Glomerular endothelial cell (primary cell): ENCODE data around the gene GPC4. TPM values are rescaled to one million over a fixed set of nuclear protein-coding genes. Genes with fewer than 3 reads are reported as not detected.

Experiments used
- DNase-seq: peaks from one replicate; pipeline ENCODE4 v3.0.0-alpha.2; 2011; ENCODE audit warnings: low read depth, low spot score; ENCODE audit errors: extremely low read depth
- total RNA-seq: library from RNA; depleted of rRNA; stranded (reverse); fragments of >200 nt; gene quantifications from 2 replicates; pipeline ENCODE4 v1.2.3, GENCODE V29; 2015

Gene GPC4
- total RNA-seq, 1 donor from 2014 or later = 3.7 TPM

DNA sequence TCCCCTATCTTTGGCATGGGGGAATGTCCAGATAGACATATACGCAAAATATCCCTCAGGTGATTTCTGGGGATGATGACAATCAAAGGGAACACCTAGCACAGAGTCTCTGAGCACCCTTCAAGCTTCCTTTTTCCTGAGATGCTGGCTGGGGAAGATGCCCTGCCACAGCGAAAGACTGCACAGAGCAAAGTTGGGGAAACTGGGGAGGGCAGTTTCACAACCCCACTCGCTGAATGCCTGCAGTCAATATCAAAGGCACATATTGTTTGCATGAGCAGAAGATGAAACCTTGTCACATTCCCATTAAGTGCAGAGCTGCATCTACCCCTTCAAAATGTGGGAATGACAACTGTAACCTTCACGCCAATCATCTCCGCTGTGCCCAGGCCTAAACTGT is 2.6 kb downstream of the GPC4 start:
- no peak for DNase-seq

GRCh38 chrX:133412246-133412645 is 3.0 kb downstream of the GPC4 start:
- no peak for DNase-seq

GRCh38 chrX:133410550-133410949 is 4.7 kb downstream of the GPC4 start:
- DNase-seq = no peak

DNA sequence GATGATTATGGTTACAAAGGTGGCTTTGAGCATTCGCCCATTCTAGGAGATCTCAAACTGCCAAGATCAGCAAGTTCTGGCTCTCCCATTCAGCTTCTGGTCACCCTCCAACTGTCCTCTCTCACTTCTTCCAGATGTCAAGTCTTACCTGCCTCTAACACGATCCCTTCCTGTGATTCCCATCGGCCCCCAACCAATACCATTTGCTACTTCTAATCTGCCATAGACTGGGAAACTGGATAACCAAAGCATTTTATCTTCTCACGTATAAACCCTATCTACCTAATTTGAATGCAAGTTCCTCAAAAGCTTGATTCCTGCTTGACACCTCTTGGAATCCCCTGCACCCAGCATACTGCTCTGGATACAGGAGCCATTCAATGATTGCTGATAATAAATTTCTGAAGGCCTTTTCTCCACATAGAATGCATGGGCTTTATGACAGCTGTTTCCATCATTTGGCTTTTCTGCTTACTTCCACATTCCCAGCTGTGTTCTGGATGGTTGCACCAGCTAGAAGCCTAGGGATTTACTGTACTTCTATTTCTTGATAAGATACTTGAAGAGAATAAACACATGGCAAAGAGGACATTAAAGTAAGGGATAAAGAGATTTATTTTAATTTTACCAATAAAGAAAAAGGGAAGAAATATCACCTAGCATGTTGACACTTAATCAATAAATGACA is 9.6 kb downstream of the GPC4 start:
- DNase-seq = no peak

DNA sequence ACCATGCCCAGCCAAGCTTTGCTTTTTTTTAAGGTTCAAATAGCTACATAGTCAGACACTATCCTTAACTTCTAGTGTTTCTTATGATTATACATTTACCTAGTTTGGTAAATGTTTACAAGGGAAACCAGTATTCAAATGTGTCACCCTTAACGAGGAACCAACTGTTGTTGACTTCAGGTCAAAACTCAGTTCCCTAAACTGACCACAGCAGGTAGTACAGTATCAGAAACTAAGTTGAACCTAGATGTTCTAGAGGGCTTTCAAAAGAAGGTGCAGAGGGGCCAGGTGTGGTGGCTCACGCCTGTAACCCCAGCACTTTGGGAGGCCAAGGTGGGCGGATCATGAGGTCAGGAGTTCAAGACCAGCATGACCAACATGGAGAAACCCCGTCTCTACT is 11.3 kb downstream of the GPC4 start:
- no peak for DNase-seq

DNA sequence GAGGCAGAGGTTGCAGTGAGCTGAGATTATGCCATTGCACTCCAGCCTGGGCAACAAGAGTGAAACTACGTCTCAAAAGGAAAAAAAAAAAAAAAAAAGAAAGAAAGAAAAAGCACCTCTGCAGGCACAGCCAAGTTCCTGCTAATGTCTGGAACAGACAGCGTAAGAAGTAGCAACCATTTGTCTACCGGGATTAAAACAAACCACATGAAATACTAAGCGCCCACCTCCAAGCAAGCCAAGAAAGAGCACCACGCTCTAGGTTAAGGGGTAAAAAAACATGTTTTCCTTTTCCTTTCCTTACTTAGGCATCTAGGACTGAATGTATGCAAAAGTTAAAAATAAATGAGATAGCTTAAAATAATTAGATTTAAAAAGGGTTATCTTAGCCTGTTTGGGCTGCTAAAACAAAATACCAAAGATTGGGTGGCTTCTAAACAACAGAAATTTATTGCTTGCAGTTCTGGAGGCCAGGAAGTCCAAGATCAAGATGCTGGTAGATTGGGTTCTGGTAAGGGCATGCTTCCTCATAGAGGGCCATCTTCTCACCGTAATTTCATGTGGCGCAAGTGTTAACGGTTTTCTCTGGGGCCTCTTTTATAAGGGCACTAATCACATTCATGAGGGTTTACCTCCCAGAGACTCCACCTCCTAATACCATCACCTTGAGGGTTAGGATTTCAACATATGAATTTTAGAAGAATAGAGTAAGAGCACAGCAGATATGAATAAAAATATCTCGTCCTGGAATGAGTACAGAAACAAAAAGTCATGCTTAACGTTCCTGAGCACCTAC is 12.3 kb downstream of the GPC4 start:
- DNase-seq = no peak

DNA sequence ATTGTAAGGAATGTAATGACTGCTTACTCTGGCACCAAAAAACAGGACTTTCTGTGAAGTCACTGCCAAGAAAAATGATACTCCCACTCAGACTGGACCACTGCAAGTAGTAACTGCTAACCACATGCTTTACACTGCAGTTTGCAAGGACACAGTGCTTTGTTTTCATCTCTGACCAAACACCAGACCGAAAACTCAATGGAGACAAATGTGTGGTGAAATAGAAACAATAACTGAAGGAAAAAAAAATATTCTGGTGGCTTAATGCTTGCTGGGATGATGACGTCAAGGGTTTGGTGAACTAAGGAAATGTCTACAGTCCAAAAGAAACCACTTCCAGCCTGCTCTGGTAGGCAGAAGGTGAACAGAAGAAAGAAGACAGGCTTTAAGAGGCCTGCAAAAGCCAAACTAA is 13.2 kb downstream of the GPC4 start:
- DNase-seq = no peak

DNA sequence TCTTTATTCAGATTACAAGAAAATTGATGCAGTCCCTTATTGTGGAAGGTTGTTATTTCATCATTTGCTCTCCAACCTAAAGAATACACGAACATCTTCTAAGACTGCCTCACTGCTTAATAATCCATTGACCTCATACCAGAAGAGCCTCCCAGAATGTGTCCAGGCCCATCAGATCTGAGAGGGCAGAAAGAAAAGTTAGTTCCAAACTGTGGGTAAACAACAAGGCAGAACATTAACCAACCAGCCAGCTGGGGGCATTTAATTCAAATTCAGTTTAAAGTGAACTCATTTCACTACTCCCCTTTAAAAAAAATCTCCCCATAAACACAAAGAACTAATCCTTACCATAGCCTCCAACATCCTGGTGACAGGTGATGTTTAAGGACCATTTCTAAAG is 13.8 kb downstream of the GPC4 start:
- no peak for DNase-seq

- no peak for DNase-seq
These were observed 15.9 kb downstream of the GPC4 start for GRCh38 chrX:133399411-133399810.

DNA sequence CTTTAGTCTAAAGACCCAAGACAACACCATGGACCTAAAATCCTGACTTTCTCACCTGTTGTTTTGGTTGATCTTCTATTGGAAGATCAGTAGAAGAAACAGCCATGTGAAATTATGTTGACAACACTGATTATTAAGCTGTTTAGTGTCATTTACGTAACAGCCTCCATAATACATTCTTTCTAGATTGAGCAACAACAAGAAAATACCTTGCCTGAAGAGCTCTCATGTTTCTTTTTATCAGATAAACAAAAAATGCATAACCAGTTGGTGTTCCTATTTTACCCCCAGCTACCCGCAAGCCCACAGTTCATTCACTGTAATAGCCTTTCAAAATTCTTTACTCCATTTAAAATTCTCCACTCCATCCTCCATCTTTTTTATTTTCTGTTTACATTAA is 20.5 kb downstream of the GPC4 start:
- DNase-seq = no peak

DNA sequence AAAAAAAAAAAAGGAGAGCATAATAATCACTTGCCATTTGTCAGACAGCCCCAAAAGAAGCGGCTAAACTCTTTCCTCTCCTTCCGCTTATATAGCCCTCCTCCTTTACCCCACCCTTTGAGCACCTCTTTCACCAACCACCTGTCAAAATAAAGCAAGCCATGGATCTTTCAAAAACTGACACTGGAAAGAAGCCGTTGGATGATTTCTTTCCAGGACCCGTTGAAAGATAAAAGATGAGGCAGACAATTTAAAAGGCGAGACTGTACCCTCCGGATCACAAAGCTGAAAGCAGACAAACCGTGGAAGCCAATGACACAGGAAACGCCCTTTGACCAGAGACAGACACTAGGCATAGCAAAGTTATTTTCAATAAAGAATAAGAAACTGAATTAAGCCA is 22.6 kb downstream of the GPC4 start:
- DNase-seq = no peak

DNA sequence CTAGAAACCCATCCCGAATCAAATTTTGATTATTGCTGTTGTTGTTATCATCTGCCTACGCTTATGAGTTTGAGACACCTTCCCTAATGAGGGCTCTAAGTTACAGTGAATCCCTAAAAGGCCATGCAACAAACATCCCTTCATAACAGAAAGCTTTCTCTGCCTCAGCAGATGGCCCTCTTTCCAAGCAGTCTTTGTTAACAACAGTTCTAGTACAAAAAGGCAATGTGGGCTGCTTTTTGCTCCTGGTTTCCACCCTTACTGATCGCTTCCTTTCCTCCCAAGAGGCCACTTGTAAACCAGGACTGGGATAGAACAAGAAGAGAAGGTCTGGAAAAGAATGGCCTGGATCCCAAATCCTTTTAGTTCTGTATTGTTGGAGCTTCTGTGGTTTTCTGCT is 24.2 kb downstream of the GPC4 start:
- no peak for DNase-seq

DNA sequence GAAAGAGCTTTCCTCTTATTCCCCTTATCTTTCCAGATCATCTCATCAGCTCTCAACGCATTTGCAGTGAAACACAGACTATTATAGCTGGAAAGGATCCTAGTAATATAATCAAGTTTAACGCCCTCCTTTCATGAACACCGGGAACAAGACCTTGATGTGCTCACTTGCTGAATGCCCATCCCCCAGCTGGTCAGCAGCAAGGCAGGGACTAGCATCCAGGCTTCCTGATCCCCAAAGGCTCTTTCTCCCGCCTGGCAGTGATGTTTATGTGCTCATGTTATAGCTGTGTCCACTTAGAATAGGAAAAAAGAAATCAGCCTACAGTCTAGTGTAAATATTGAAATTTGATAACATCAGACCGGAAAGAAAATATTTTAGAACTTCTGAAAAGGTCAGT is 24.6 kb downstream of the GPC4 start:
- no peak for DNase-seq

DNA sequence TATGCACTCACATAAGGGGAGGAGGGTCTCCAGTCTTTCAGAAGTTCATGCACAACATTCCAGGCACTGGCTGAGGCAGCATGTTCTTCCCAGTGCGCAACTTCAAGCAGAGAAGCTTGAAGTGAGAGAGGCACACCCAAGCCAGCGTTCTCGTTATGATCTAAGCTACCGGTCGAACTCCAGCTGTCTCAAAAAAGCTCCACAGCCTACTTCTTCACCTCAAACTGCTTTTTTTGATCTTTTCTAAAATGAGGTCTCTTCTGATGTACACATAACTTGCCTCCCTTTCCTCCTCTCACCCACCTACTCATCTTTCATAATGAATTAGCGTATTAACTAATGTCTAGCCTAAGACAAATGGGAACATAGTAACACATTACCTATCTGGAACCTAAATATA is 25.3 kb downstream of the GPC4 start:
- DNase-seq = no peak

GRCh38 chrX:133384454-133384853 is 30.8 kb downstream of the GPC4 start:
- no peak for DNase-seq

- no peak for DNase-seq
These were observed 34.3 kb downstream of the GPC4 start for GRCh38 chrX:133380711-133381619.

GRCh38 chrX:133376422-133376821 is 38.9 kb downstream of the GPC4 start:
- no peak for DNase-seq

DNA sequence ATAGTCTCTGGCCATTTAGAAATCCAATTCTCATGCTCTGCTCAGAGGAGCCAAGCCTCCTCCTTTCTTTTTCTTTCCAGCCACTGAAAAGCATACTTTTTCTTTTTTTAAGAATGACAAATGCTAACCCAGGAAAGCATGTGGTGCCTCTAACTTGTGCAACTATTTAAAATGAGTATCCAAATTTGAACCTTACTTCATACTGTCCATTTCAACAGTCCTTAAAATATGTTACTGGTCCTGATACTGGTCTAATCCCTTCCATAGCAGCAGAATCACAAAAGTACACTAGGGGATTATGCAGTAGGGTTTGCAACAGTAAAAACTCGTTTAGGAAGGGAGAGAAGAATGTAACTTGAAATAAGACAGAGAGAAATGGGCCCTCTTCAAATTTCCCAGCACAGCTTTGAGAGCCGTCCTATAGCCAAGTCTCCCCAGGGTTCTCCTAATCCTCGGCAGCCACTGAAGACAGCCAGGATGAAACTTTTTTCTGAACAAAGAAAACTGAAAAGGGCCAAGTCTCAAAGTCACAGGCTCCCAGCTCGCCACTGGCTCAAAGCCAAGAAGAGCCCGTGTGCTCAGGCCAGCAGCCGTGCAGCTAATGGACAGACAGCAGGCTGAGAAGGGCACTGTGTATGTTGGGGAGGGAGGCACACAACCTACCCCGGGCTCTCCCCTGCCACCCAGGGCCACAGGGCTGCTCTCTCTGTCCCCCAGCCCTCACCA is 39.5 kb downstream of the GPC4 start:
- no peak for DNase-seq

DNA sequence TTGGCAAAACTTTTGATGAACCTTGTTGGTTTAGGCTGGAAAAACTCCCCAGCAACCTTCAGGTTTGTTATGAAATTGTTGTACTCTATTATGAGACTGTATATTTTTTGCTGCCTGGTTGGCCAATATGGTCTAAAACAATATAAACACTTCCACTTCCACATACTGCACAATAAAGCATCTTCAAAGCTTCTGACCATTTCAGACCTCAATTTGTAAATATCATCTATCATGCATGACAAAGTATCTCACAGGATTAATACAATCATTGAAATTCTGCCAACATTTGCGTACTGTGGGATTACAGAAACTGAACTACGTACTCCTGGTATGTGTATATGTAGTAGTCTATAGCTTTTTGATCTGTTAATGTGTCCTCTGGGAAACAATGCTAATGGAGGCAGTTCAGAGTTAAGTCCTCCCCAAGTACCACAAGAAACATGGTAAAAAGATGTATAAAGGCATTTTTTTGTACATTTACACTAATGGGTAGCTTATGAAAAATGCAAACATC is 40.4 kb downstream of the GPC4 start:
- no peak for DNase-seq

DNA sequence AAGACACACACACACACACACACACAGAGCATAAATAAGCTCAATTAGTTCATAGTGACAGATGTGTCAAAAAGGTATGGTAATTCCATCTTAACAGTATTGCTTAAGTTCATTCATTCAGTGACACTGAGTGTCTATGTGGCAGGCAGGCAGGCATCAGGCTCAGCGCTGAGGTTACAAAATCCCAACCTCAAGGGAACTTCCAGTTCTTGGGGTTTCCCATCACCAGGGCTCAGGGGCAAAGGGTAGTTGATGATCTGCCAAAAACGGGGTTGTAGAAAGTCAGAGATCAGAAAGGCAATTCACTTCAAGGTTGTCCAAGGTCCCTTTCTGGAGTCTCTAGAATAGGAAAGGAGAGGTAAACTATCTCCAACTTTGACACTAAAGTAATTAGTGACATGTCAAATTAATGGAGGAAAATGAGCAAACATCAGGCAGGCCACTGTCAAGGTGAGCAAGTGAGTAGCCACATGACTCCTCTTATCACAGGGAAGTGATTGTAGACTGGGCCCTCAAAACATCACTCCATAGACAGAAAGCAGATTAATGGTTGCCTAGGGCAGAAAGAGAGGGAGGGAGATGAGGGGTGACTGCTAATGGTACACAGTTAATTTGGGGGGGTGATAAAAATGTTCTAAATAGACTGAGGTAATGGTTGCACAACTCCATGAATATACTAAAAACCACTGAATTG is 41.8 kb downstream of the GPC4 start:
- DNase-seq = no peak
